Skin of body (tissue), 2 donors: ENCODE data around the gene DNAJB12. TPM values are rescaled to one million over a fixed set of nuclear protein-coding genes. Genes with fewer than 3 reads are reported as not detected.
"Not testable (repeated sequence)": the region's sequence is repeated elsewhere in the genome, so short reads cannot be mapped to it uniquely, and the experiment has no call there.

Source experiments
- DNase-seq: peaks from one replicate; lab custom pipeline; 2025; lab: John Stamatoyannopoulos, UW
- total RNA-seq: library from RNA; depleted of rRNA; stranded (reverse); fragments of >200 nt; gene quantifications from one replicate; pipeline ENCODE4 v1.2.3, GENCODE V29; 2014

DNAJB12 gene
- total RNA-seq, 1 donor from 2014 or later, result 16.5 TPM

DNA sequence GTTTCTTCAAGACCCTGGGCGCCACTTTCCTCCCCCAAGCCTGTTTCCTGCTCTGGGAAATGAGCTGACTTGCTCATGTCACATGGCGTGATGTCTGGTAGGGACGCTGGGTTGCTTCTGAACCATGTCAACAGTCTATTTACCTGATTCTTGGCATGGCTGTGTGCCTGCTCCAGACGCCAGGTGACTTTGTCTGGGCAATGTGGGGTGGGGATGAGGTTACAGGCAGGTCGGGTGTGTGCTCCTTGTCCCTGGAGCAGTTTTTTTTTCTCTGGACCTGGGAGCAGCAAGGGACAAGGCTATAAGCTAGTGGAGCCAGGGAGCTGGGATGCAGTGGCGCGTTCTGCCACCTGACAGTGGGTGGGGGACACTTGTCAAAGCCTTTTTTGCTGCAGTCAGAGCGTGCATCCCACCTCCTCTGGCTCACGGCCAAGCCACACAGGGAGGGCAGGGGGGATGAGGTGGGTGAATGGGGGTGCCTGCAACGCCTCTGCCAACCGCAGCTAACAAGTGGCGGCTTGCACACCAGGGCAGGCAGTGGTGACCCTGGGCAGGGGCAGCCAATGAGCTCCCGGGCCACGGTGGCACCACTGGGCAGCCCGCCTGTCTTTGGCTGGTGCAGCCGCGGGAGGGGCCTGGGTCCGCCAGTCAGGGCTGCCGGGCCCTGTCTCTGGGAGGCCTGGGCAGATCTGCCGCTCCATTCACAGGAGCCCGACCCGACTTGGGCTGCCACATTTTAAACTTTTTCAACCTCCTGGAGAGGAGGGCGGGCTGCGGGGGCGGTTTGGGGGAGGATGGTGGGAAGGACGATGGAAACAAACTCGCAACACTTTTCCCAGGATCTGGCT is 22.9 kb downstream of the DNAJB12 start:
- DNase-seq, result peak; percentile 56

DNA sequence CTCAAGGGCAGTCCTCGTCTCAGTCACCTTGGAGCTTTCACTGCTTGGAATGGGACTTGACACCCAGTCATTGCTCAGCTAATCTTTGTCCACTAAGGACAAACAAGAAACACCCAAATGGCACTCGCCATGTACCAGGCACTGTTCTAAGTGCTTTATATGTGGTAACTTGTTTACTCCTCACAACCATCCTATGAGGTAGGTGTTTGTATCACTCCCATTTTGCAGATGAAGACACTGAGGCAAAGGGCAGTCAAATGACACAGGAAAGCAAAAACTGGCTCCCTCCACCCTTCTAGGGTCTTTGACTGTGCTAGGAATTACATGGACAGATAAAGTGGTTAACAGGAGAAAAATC is 24.7 kb downstream of the DNAJB12 start:
- no peak for DNase-seq

DNA sequence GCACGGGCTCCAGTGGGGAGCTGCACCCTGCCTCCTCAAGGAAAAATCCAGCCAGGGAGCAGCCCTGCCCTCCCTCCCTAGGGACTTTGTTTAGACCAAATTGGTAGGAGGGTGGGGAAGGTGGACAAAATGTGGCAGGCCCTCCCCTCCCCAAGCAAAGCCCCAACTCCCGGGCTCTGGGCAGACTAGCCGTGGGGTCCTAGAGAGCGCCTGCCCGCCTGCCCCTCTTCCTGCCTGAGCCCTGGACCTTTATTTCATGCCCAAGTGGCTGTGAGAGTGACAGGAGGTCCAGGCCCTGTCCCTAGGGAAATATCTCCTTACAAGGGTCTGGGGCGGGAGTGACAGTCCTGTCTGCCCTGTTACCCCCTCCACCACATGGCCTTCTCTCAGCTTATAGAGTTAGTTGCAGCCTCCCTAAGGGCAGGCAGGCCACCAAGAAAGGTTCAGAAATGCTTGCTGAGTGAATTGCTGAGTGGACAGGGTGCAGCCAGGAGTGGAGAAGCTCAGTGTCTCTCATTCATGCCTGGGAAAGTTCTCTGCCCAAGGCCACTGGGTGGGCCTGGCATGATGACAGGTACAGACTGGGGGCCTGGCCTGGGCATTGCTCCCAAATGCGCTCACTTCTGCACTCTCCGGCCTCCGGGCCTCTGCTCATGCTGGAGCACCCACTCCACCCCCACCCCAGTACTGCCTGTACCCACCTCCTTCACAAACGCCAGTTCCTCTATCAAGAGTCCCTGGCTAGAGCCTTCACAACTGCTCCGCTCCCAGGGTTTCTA is 25.2 kb downstream of the DNAJB12 start:
- no peak for DNase-seq

DNA sequence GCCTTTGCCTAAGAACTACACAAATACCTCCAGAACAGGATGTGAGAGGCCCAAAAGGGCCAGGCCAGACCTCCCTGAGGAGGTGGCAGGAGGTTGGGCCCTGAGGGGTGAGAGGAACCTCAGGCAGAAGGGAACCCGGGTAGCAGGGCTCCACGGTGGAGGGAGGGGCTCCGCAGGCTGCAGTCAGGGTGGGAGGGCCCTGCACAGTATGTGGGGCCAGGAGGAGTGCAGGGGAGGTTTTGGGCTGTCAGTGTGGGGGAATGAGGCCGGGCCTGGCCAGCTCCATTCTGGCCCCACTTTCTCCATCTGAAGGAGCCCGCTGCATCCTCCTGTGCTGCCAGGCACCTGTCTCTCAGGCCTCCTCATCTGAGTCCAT is 25.9 kb downstream of the DNAJB12 start:
- no peak for DNase-seq

DNA sequence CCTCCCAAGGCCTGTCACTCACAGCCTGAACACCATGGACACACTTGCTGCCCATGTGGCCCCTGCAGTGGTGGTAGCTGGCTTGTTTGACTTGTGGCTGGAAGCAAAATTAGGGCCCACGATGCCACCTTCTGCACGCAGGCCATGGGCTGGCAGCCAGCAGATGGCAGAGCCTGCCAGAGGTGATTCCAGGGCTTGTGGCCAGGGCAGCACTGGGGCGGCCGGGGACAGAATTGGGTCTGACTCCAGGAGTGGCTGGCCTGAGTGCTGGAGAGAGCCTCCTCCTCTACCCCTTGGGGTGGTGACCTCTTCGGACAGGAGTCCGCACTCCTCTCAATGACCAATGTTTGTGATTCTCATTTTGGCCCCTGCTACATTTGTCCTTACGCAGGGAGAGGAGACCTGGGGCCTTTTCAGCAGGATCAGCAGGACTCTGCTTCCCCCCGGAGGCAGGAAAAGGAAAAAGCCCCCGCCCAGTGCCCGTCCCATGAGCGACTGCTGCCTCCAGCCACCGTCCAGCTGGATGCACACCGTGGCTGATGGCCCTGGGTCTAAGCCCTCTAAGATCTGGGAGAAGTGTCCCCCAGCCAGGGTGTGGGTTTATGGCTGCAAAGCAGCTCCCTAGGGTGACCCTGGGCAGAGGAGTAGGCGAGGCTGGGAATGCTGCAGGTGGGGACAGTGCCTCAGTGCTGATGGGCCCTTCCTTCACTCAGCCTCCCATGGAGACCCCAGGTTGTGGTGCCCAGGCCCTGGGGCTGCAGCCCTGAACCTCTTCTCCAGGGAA is 26.5 kb downstream of the DNAJB12 start:
- peak; percentile 55 for DNase-seq

DNA sequence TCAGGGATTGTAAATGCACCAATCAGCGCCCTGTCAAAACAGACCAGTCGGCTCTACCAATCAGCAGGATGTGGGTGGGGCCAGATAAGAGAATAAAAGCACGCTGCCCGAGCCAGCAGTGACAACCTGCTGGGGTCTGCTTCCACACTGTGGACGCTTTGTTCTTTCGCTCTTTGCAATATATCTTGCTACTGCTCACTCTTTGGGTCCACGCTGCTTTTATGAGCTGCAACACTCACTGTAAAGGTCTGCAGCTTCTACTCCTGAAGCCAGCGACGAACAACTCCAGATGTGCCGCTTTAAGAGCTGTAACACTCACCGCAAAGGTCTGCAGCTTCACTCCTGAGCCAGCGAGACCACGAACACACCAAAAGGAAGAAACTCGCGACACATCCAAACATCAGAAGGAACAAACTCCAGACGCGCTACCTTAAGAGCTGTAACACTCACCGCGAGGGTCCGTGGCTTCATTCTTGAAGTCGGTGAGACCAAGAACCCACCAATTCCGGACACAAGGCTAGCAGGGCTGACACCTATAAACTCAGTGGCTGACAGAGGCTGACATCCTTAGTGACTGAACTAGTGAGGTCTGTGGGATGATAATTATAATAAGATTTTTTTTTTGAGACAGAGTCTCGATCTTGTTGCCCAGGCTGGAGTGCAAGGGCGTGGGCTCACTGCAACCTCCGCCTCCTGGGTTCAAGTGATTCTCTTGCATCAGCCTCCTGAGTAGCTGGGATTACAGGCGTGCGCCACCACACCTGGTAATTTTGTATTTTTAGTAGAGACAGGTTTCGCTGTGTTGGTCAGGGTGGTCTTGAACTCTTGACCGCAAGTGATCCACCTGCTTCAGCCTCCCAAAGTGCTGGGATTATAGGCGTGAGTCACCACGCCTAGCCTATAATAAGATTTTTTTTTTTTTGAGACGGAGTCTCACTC is 27.8 kb downstream of the DNAJB12 start:
- not testable (repeated sequence) for DNase-seq

DNA sequence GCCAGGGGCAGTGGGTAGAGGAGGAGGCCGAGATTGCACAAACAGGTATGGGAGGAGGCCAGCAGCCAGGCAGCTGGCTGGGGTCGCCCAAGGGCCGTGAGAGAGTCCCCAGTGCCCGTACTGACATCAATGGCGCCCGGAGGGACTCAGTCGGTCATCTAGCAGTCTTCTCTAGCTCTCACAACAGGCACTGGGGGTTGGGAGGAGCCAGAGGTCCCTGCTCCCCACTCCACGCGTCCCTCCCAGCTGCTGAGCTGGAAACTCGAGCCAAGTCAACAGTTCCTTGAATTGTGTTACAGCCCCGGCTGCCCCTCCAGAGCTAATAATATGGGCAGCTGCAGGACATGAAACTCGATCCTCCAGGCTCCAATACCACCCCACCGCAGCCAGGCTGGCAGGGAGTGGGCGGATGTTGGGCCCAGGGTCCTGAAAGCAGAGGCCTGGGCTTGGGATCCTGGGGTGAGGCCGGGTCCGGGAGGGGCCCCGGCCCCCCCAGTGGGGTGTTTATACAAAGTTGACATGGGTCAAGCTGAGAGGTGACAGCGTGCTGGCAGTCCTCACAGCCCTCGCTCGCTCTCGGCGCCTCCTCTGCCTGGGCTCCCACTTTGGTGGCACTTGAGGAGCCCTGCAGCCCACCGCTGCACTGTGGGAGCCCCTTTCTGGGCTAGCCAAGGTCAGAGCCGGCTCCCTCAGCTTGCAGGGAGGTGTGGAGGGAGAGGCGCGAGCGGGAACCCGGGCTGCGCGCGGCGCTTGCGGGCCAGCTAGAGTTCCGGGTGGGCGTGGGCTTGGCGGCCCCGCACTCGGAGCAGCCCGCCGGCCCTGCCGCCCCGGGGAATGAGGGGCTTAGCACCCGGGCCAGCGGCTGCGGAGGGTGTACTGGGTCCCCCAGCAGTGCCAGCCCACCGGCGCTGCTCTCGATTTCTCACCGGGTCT is 29.2 kb downstream of the DNAJB12 start:
- peak; percentile 58 for DNase-seq

DNA sequence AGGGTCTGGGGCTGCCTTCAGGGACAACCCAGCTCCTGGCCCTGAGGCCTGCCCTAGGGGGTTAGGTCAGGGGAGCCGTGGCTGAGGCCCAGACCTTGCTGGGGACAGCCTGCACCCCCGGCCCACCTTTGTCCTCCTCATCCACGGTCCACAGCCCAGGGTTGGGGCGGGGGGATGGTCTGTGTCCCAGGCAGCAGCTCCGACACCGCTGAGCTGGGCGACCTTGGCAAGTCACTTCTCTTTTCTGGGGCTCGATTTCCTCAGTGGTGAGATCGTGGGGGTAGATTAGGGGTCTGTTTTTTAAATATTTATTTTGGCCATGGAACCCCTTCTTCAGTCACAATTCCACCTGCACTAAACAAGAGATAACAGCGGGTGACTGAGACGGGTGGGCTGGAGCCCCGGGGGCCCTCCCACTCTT is 30.9 kb downstream of the DNAJB12 start:
- no peak for DNase-seq

DNA sequence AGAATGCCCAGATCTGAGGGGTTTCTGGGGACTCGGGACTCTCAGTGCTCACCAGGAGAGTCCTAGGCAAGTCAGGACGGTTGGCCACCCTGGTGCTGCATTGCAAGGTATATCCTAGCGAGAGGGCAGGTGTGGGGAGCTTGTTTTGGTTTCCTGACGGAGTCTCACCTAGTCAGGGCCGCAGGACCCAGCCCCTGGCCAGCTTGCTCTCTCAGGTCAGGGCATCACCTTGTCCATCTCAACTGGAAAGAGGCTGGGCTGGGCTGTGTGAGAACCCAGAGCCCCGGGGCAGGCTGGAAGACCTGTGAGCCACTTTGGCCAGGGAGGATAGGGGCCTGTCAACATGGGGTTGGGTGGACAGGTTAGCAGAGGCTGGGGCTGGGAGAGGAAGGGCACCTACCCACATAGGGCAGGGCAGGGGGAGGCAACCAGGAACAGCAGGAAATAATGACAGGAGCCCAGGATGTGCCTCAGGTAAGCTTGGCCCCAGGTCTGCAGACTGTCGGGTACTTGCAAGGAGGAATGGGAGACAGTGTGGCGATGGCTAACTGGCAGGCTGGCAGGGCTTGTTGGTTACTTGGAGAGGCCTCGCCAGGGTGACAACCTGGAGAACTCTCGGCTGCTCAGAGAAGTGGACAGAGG is 31.5 kb downstream of the DNAJB12 start:
- DNase-seq, result no peak

DNA sequence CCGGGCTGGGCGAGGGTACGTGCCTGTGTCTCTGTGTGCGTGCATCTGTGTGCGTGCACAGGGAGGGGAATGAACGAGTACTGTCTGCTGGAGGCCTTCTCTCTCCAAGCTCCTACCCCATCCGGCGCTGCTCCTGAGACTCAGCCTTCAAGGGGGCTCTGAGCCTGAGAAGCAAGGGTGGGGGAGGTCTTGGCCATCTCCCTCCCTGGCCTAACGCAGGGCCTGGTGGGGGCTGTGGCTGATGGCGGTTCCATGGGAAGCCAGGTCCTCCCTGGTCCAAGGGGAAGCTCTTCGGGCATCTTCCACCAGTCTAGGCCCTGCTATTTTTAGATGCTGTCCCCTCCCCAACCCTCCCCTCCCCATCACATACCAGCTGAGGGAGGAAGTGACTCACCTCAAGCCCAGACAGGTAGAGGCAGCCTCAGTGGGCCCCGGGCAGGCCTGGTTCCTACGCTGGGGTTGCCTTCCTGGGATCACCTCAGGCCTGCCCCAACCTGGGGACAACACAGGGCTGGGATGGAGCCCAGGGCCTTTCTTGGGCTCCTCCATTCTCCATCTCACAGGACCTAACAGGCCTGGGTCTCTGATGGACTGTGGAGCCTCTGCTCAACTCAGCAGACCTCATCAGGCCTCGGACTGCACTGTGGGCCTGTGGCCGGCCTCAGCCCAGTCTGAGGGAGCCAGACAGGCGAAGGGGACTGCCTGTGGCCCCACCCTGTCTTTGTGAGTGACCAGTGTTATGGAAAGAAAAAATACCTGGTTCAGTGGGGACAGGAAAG is 32.2 kb downstream of the DNAJB12 start:
- no peak for DNase-seq

DNA sequence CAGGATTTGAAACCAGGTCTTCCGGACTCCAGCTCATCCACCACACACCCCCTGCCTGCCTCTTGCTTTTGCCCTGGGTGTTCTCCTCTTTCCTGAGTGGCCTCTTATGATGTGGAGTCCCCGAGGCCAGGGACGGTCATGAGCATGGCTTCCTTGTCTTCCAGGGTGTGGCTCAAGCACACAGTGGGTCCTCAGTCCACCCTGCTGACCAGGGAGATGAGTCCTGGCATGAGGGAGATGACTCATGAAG is 32.8 kb downstream of the DNAJB12 start:
- no peak for DNase-seq

DNA sequence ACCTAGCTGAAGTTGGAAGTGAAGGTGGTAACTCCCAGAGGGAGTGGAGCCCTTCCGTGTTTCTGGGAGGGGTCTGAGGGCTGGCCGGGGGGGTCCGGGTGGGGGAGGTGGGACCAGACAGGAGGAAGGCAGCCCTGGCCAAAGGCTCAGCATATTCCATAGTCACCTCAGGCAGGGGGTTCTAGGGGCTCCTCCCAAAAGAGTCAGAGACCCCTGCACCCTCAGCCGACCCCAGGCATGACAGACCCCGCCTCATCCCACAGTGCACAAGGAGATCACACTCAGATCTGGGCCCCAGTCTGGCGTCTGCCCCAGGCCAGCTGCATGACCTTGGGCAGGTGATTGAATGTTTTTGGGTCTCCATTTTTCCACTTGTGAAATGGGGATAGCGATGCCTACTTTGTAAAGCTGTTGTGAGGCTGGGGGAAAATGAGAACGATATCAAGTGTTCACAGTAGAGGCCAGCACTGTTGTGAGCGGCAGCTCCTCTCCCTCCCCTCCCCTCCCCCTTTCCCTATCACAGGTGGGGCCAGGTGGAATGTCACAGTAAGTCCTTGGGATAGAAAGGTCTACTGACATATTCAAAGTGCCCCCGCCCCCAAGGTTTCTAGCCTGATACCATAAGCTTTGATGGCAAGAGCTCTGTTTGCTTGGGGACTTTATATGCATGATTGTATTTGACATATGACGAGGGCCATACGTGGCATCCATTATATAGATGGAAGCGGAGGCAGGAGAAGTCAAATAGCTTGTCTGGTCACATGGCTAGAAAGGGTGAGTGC is 33.3 kb downstream of the DNAJB12 start:
- DNase-seq, result no peak

DNA sequence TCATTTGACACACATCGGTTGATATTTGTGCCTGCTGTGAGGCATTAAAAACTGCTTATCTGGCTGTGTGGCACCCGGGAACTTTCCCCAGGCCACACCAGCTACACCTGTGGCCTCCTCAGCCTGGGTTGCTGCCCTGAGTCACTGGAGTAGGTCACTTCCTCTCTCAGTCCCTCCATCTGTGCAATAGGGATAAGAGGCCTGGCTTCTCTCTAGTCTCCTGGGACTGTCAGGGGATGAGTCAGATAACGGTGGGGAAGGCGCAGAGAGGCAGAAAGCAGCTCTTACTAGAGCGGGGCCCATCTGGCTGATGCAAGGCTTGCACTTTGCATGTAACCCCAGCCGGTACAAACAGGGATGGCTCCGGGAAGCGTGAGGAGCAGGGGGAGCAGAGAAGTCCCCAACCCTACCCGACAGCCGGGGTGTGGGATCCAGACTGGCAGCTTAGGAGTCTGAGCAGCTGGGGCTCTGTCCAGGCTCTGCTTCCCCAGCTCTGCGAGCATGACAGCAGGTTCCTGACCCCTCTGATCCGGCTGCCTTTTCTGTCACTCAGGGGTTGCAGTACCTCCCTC is 34.0 kb downstream of the DNAJB12 start:
- peak; percentile 75 for DNase-seq

DNA sequence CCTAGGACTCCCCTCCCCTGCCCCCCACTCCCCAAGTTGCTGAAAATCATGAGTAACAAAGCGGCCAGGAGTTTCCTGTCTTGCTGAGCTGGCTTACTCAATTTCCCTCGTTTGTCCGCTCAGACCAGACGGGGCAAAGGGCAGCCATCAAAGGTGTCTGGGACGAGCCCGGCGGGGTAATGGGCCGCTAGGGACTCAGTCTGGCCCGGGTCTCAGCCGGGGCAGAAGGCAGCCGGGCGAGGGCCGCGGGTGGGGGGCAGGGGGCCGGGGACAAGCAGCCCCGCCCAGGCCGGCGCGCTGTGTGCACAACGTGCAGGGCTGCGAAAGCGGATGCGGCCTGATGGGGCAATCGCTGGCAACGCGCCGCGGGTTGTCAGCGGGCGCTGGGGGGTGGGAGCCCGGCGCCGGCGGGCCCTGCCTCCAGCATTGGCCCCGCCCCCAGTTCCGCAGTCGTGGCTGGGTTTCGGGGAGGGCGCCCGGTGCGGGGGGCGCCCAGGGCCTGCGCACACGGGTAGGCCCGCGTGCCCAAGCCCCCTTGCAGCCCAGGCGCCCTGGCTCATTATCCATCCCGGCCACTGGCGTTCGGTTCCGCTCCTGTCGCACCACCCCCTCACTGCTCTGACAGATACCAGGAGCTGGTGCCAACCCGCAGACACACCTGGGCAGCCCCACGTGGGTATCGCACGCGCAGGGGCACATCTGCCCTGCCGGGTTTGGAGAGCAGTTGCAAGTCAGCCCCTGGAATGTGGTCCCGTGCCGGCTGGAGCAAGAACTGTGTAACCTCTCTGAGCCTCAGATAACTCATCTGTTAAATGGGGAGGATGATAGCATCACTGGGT is 35.1 kb downstream of the DNAJB12 start:
- peak; percentile 72 for DNase-seq

DNA sequence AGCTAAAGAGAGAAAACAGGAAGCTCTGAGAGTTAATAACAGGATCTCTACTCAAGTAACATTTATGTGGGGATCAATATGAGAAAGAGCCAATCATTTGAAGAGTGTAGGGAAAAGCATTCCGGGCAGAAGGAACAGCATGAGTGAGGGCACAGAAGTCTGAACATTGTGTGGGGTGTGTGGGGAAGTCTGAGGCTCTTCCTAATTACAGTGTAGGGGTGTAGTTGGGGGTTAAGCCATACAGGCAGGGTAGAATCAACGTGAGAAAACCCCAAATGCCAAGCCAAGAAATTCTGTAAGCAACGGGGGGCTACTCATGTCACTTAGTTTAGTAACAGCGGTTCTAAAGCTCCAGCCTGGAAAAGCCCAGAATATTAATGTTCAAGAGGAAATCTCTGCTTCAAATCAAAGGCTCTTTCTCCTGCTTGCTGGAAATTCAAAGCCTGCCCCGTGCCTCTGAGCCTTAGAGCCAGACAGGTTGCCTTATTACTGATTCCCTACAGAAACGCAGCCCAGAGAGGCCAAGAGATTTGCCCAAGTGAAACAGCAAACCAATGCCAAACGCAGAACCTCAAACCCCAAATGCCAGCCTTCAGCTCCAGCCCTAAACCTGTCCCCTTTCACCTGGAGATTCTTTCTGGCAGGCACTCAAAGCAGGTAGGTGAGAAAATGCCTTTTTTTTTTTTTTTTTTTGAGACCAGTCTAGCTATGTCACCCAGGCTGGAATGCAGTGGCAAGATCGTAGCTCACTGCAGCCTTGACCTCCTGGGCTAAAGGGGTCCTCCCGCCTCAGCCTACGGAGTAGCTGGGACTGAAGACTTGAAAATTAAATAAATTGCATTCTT is 36.1 kb downstream of the DNAJB12 start:
- DNase-seq, result no peak
